ENCODE measurements around the gene C1R. TPM values are rescaled to one million over a fixed set of nuclear protein-coding genes. Genes with fewer than 3 reads are reported as not detected.

C1R gene
- total RNA-seq, 1 experiment from 2014 or later: 1.3 TPM

- BruUV-seq (replicated peaks): no TSS peak
- in situ Hi-C loops (cut with HindIII; ENCODE audit: low pct_unique_long_range_greater_than_20kb, low sequenced_read_pairs): no loop called here
- ChIA-PET POLR2A (interaction anchor here (0.6 kb wide), 1 partner anchor 1022 kb away, joined by 19 read pairs; no protein-coding TSS in a partner anchor), CTCF (no interaction called here)
- no peaks in the 10 kb centered on the region for H3K27me3 ChIP-seq (ENCODE audit: control insufficient read depth, insufficient read depth, low read length)
- no peak for DNase-seq (ENCODE audit: low read depth, low spot score)
- no peak overlapping the region for H3K27ac ChIP-seq (ENCODE audit: low read length)
- no peaks in the 10 kb centered on the region for H3K9me3 ChIP-seq (ENCODE audit: control insufficient read depth, insufficient read depth, low read depth, low read length)
- H3K4me3 ChIP-seq (ENCODE audit: low read depth in 2 of 2, low read length in 2 of 2): no peak overlapping the region
- H3K4me1 ChIP-seq (ENCODE audit: control insufficient read depth, insufficient read depth, low read length): no peaks in the 10 kb centered on the region
- ATAC-seq: no peak
- no peak for TF ChIP-seq REST (IDR thresholded peaks at IDR 0.05; ENCODE audit: insufficient read depth in 1 of 2, low read depth in 2 of 2, low read length in 1 of 2)
- TF ChIP-seq POLR2AphosphoS5 (IDR thresholded peaks at IDR 0.05; ENCODE audit: low read depth, low read length): no peak
- TF ChIP-seq CTCF (IDR thresholded peaks at IDR 0.05): no peak
- no peak for TF ChIP-seq SIN3A (IDR thresholded peaks at IDR 0.05; ENCODE audit: borderline replicate concordance, insufficient read depth, low read depth, low read length)
- no peak for TF ChIP-seq TCF7L2 (IDR thresholded peaks at IDR 0.05; ENCODE audit: low read depth, low read length)
- intact Hi-C loops (cut with micrococcal nuclease; ENCODE audit: unreplicated experiment): no loop called here
- no peaks in the 10 kb centered on the region for H3K36me3 ChIP-seq (ENCODE audit: control insufficient read depth, insufficient read depth, low read length)
Measured at GRCh38 chr12:7127916-7128626, 35.8 kb upstream of the C1R start.

- H3K4me1 ChIP-seq (ENCODE audit: control insufficient read depth, insufficient read depth, low read length): no peaks in the 10 kb centered on the region
- in situ Hi-C loops (cut with HindIII; ENCODE audit: low pct_unique_long_range_greater_than_20kb, low sequenced_read_pairs) (no loop called here), intact Hi-C loops (cut with micrococcal nuclease; ENCODE audit: unreplicated experiment) (no loop called here)
- ATAC-seq (no peak), DNase-seq (ENCODE audit: low read depth, low spot score) (no peak)
- H3K27ac ChIP-seq (ENCODE audit: low read length): no peak overlapping the region
- no peaks in the 10 kb centered on the region for H3K9me3 ChIP-seq (ENCODE audit: control insufficient read depth, insufficient read depth, low read depth, low read length)
- H3K4me3 ChIP-seq (ENCODE audit: low read depth in 2 of 2, low read length in 2 of 2): no peak overlapping the region
- H3K36me3 ChIP-seq (ENCODE audit: control insufficient read depth, insufficient read depth, low read length): no peaks in the 10 kb centered on the region
- CTCF ChIA-PET: no interaction called here
- no TSS peak for BruUV-seq (replicated peaks)
- no peaks in the 10 kb centered on the region for H3K27me3 ChIP-seq (ENCODE audit: control insufficient read depth, insufficient read depth, low read length)
- TF ChIP-seq CTCF (IDR thresholded peaks at IDR 0.05) (no peak), REST (IDR thresholded peaks at IDR 0.05; ENCODE audit: insufficient read depth in 1 of 2, low read depth in 2 of 2, low read length in 1 of 2) (no peak), POLR2AphosphoS5 (IDR thresholded peaks at IDR 0.05; ENCODE audit: low read depth, low read length) (no peak), TCF7L2 (IDR thresholded peaks at IDR 0.05; ENCODE audit: low read depth, low read length) (no peak), SIN3A (IDR thresholded peaks at IDR 0.05; ENCODE audit: borderline replicate concordance, insufficient read depth, low read depth, low read length) (no peak)
- POLR2A ChIA-PET: no interaction called here
Measured at GRCh38 chr12:7125632-7126227, 33.5 kb upstream of the C1R start.

Data from Panc1 (cell line).